Measurements from ENCODE around the gene ERAP2.
A peak's percentile ranks its signal among the peaks of the same experiment; 100 is the strongest.

- TF ChIP-seq TAF1 (IDR thresholded peaks at IDR 0.05; ENCODE audit: borderline replicate concordance, low read depth, low read length) (0 out of 2 replicates have a peak, but pooled peaks have one; percentile 7), POLR2AphosphoS5 (IDR thresholded peaks at IDR 0.05; ENCODE audit: low read length) (no peak), CREB1 (IDR thresholded peaks at IDR 0.05; ENCODE audit: low read depth) (no peak), CEBPZ (IDR thresholded peaks at IDR 0.05; ENCODE audit: low read depth, low read length) (no peak), POLR2A (IDR thresholded peaks at IDR 0.05; ENCODE audit: low read depth, low read length) (no peak), PBX3 (IDR thresholded peaks at IDR 0.05; ENCODE audit: insufficient replicate concordance, low read depth, low read length) (no peak), ZBTB4 (CRISPR knock-in tag; IDR thresholded peaks at IDR 0.05) (no peak), EZH2 (IDR thresholded peaks at IDR 0.05; ENCODE audit: borderline replicate concordance, control insufficient read depth, low read depth, low read length) (no peak), JUNB (IDR thresholded peaks at IDR 0.05) (no peak), CTCF (IDR thresholded peaks at IDR 0.05 in 2 of 3, conservative IDR thresholded peaks at IDR 0.05 in 1 of 3; ENCODE audit: control insufficient read depth in 2 of 3, extremely low read depth in 1 of 3, insufficient read depth in 1 of 3, low read depth in 3 of 3, low read length in 3 of 3) (no peak), RB1 (IDR thresholded peaks at IDR 0.05; ENCODE audit: borderline replicate concordance) (no peak), SRF (IDR thresholded peaks at IDR 0.05; ENCODE audit: low read depth in 2 of 2, low read length in 2 of 2) (no peak)
Observed at GRCh38 chr5:96922499-96923244, 46.4 kb downstream of the ERAP2 start.

Measured in GM12878 (cell line).